GM12878 (cell line): ENCODE results near the gene PRDM1. TPM values are rescaled to one million over a fixed set of nuclear protein-coding genes. Genes with fewer than 3 reads are reported as not detected.
A peak's percentile ranks its signal among the peaks of the same experiment; 100 is the strongest.

Source experiments
- BACH1 ChIP-seq: fragments of 450-650 bp; IDR thresholded peaks from 2 replicates; pipeline ENCODE4 v1.6.1; 2017; ENCODE audit warnings: mild to moderate bottlenecking, borderline replicate concordance
- CREB1 ChIP-seq: IDR thresholded peaks from 2 replicates; pipeline ENCODE4 v1.6.1; 2012; ENCODE audit warnings: low read depth, mild to moderate bottlenecking, inconsistent platforms
- E2F4 ChIP-seq: IDR thresholded peaks from 2 replicates; pipeline ENCODE4 v1.6.1; 2012; ENCODE audit warnings: low read depth, low read length, improper control_type of control experiment
- FOXM1 ChIP-seq: IDR thresholded peaks from 2 replicates; pipeline ENCODE4 v1.6.1; 2012; ENCODE audit warnings: low read depth, mild to moderate bottlenecking, inconsistent platforms, low read length, moderate library complexity
- KLF5 ChIP-seq: fragments of 450-650 bp; IDR thresholded peaks from 2 replicates; pipeline ENCODE4 v1.6.1; 2014; ENCODE audit warnings: mild to moderate bottlenecking; ENCODE audit not compliant: partially characterized antibody
- LARP7 ChIP-seq: fragments of 450-650 bp; IDR thresholded peaks from 2 replicates; pipeline ENCODE4 v1.6.1; 2017; ENCODE audit warnings: mild to moderate bottlenecking
- POLR2AphosphoS2 ChIP-seq: IDR thresholded peaks from 2 replicates; pipeline ENCODE4 v1.6.1; 2011; ENCODE audit warnings: low read depth, mild to moderate bottlenecking, low read length, improper control_type of control experiment, moderate library complexity
- RUNX3 ChIP-seq: IDR thresholded peaks from 2 replicates; pipeline ENCODE4 v1.6.1; 2012; ENCODE audit warnings: low read length, inconsistent platforms
- SKIL ChIP-seq: fragments of 450-650 bp; IDR thresholded peaks from 2 replicates; pipeline ENCODE4 v1.6.1; 2017; ENCODE audit warnings: mild to moderate bottlenecking, low read depth, inconsistent platforms; ENCODE audit not compliant: poor library complexity, severe bottlenecking
- ZNF207 ChIP-seq: fragments of 450-650 bp; IDR thresholded peaks from 2 replicates; pipeline ENCODE4 v1.6.1; 2014; ENCODE audit warnings: antibody characterized with exemption, mild to moderate bottlenecking, borderline replicate concordance
- ZNF592 ChIP-seq: fragments of 450-650 bp; IDR thresholded peaks from 2 replicates; pipeline ENCODE4 v1.6.1; 2017; ENCODE audit warnings: mild to moderate bottlenecking, moderate library complexity
- ZZZ3 ChIP-seq: IDR thresholded peaks from 2 replicates; pipeline ENCODE4 v1.6.1; 2011; ENCODE audit warnings: low read depth; ENCODE audit not compliant: control insufficient read depth, insufficient read length
- polyA plus RNA-seq, 11 experiments: library from polyadenylated mRNA; depleted of rRNA in 4 of 11; unstranded in 6 of 11; stranded (reverse) in 5 of 11; fragments of >200 nt; fragmentation: Nextera tagmentation in 4 of 11; fragmentation: Illumina TruSeq in 1 of 11; extraction: Ambion mirVana in 4 of 11; extraction: Trizol in 1 of 11; gene quantifications; 1 replicate in 1 of 11; 2 replicates in 10 of 11; pipeline versions ENCODE4 v1.2.1 to v1.2.3, GENCODE V29; 2011 to 2016; ENCODE audit warnings: inconsistent platforms in 2 of 11, missing spikeins in 2 of 11, low read depth in 1 of 11
- total RNA-seq, 4 experiments: library from RNA; depleted of rRNA in 3 of 4; stranded (reverse); fragments of >200 nt in 3 of 4; fragmentation: Illumina TruSeq in 1 of 4; extraction: Trizol in 1 of 4; gene quantifications; 2 replicates each; pipeline versions ENCODE4 v1.2.1 to v1.2.3, GENCODE V29; 2013 to 2021
- TF ChIP-seq, protein P1 (sequence below): IDR thresholded peaks from 2 replicates; pipeline ENCODE4 v1.6.1; 2012; ENCODE audit warnings: low read length, inconsistent platforms
- TF ChIP-seq, protein P2 (sequence below): fragments of 450-650 bp; IDR thresholded peaks from 2 replicates; pipeline ENCODE4 v1.6.1; 2016; ENCODE audit warnings: mild to moderate bottlenecking, moderate library complexity, borderline replicate concordance

Gene PRDM1
- total and polyA plus RNA-seq, 10 of the 15 experiments (the other 5 are each of a cell fraction or from before 2014, with no cell fraction given): 1.9 to 15.8 (median 4.1) TPM

GRCh38 chr6:106098383-106099234, 12.5 kb downstream of the PRDM1 start (continued):
- TF ChIP-seq ZNF592: no peak
- no peak for TF ChIP-seq KLF5
- peak; percentile 28; the same call in 1 of the 2 replicates for TF ChIP-seq LARP7
- TF ChIP-seq, protein P1, sequence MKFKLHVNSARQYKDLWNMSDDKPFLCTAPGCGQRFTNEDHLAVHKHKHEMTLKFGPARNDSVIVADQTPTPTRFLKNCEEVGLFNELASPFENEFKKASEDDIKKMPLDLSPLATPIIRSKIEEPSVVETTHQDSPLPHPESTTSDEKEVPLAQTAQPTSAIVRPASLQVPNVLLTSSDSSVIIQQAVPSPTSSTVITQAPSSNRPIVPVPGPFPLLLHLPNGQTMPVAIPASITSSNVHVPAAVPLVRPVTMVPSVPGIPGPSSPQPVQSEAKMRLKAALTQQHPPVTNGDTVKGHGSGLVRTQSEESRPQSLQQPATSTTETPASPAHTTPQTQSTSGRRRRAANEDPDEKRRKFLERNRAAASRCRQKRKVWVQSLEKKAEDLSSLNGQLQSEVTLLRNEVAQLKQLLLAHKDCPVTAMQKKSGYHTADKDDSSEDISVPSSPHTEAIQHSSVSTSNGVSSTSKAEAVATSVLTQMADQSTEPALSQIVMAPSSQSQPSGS: no peak; the same call in 1 of the 2 replicates
- TF ChIP-seq ZNF207: no peak
- peak; percentile 74 for TF ChIP-seq CREB1
- peak; percentile 59 for TF ChIP-seq BACH1
- TF ChIP-seq FOXM1: no peak; the same call in 1 of the 2 replicates
- no peak for TF ChIP-seq POLR2AphosphoS2
- TF ChIP-seq, protein P2, sequence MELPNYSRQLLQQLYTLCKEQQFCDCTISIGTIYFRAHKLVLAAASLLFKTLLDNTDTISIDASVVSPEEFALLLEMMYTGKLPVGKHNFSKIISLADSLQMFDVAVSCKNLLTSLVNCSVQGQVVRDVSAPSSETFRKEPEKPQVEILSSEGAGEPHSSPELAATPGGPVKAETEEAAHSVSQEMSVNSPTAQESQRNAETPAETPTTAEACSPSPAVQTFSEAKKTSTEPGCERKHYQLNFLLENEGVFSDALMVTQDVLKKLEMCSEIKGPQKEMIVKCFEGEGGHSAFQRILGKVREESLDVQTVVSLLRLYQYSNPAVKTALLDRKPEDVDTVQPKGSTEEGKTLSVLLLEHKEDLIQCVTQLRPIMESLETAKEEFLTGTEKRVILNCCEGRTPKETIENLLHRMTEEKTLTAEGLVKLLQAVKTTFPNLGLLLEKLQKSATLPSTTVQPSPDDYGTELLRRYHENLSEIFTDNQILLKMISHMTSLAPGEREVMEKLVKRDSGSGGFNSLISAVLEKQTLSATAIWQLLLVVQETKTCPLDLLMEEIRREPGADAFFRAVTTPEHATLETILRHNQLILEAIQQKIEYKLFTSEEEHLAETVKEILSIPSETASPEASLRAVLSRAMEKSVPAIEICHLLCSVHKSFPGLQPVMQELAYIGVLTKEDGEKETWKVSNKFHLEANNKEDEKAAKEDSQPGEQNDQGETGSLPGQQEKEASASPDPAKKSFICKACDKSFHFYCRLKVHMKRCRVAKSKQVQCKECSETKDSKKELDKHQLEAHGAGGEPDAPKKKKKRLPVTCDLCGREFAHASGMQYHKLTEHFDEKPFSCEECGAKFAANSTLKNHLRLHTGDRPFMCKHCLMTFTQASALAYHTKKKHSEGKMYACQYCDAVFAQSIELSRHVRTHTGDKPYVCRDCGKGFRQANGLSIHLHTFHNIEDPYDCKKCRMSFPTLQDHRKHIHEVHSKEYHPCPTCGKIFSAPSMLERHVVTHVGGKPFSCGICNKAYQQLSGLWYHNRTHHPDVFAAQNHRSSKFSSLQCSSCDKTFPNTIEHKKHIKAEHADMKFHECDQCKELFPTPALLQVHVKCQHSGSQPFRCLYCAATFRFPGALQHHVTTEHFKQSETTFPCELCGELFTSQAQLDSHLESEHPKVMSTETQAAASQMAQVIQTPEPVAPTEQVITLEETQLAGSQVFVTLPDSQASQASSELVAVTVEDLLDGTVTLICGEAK: no peak
- no peak for TF ChIP-seq ZZZ3
- no peak for TF ChIP-seq E2F4
- peak; percentile 62 for TF ChIP-seq RUNX3
- TF ChIP-seq SKIL: peak; percentile 31
